SU-DHL-6 (cell line): ENCODE data around the gene OBSCN.

Experiments used
- EZH2phosphoT487 ChIP-seq: fragments of 200-600 bp; sonication (generic), shearing (Covaris generic); conservative IDR thresholded peaks from 2 replicates; pipeline ENCODE4 v1.6.1; 2018; ENCODE audit warnings: mild to moderate bottlenecking, antibody characterized with exemption, low read length, moderate library complexity, mixed read lengths
- TF ChIP-seq, protein P1 (sequence below): fragments of 200-600 bp; sonication (generic); IDR thresholded peaks from one replicate; pipeline ENCODE4 v1.5.1; 2017; ENCODE audit warnings: antibody characterized with exemption, mild to moderate bottlenecking, low read length, moderate library complexity; ENCODE audit not compliant: insufficient read depth, poor library complexity, severe bottlenecking

DNA sequence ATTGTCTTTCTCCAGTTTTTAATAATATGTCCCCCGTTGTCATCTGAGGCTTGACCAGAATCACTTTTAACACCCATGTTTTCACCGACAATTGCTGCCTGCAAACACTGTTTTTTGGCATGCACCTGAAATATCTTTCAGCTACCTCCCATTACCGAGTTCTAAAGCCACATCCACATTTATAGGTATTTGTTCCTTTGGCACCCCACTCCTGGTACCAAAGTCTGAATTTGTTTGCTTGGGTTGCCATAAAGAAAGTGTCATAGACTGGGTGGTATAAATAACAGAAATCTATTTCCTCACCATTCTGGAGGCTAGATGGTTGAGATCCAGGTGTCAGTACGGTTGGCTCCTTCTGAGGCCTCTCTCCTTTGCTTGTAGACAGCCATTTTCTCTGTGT lies 94.2 kb downstream of the OBSCN start:
- TF ChIP-seq, protein P1, sequence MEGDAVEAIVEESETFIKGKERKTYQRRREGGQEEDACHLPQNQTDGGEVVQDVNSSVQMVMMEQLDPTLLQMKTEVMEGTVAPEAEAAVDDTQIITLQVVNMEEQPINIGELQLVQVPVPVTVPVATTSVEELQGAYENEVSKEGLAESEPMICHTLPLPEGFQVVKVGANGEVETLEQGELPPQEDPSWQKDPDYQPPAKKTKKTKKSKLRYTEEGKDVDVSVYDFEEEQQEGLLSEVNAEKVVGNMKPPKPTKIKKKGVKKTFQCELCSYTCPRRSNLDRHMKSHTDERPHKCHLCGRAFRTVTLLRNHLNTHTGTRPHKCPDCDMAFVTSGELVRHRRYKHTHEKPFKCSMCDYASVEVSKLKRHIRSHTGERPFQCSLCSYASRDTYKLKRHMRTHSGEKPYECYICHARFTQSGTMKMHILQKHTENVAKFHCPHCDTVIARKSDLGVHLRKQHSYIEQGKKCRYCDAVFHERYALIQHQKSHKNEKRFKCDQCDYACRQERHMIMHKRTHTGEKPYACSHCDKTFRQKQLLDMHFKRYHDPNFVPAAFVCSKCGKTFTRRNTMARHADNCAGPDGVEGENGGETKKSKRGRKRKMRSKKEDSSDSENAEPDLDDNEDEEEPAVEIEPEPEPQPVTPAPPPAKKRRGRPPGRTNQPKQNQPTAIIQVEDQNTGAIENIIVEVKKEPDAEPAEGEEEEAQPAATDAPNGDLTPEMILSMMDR: no peak
- TF ChIP-seq EZH2phosphoT487: no peak
